Measurements from ENCODE around the gene DCUN1D5.
"Not testable (repeated sequence)": the region's sequence is repeated elsewhere in the genome, so short reads cannot be mapped to it uniquely, and the experiment has no call there.

The DCUN1D5 gene

DNA sequence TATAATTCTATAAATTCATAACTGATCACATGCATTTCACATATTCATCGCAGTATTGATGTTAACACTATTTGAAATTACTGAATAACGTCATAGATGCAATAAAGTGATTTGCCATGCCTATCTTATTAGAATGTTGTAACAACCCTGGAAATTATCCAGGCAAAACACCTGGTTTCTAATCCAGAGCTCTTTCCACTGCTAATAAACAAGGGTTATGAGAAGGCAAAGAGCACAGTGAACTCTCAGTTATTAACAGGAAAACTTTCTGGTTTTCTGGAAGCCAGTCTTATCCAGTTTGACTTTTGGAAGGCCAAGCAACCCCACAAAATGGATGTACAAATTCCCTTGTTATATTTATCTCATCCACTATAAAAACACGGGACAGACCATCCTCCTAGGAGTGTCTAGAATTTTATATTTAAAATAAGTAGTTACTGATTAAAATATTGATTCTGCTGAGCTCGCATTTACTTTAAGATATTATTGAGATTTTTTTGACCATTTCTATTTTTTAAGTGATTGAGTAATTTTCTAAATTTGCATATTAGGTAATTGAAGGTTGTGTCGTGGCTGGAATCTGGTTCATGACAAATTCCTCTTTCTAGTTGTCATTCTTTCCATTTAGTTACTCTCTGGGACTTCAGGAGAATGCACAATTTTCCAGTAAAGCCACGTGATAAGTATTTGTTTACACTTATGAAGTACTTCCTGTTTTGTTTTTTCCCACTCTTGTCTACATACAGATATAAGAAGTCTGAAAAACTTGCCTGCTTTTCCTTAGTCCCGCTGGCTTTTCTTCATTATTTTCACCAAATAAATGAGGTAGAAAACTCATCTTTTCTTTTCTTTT is 47.9 kb downstream of the DCUN1D5 start:
- no peak for ATAC-seq (ENCODE audit: low read depth)
- H3K9me3 Mint-ChIP-seq, result no peaks in the 10 kb centered on the region
- no peaks in the 10 kb centered on the region for H3K4me1 Mint-ChIP-seq
- H3K4me3 Mint-ChIP-seq, result no peak overlapping the region
- H3K27me3 Mint-ChIP-seq, result peaks cover 2% of the 10 kb centered on the region
- H3K36me3 Mint-ChIP-seq, result no peaks in the 10 kb centered on the region
- no peak overlapping the region for H3K27ac Mint-ChIP-seq
- no peak for DNase-seq (ENCODE audit: low spot score in 2 of 2)

- Mint-ChIP-seq H3K9me3 (no peaks in the 10 kb centered on the region), H3K36me3 (no peaks in the 10 kb centered on the region), H3K4me1 (no peaks in the 10 kb centered on the region), H3K4me3 (no peak overlapping the region), H3K27me3 (peaks cover 2% of the 10 kb centered on the region), H3K27ac (no peak overlapping the region)
- ATAC-seq (ENCODE audit: low read depth), result no peak
- DNase-seq (ENCODE audit: low spot score in 2 of 2), result no peak
Observed at GRCh38 chr11:103042161-103042560, 49.8 kb downstream of the DCUN1D5 start.

DNA sequence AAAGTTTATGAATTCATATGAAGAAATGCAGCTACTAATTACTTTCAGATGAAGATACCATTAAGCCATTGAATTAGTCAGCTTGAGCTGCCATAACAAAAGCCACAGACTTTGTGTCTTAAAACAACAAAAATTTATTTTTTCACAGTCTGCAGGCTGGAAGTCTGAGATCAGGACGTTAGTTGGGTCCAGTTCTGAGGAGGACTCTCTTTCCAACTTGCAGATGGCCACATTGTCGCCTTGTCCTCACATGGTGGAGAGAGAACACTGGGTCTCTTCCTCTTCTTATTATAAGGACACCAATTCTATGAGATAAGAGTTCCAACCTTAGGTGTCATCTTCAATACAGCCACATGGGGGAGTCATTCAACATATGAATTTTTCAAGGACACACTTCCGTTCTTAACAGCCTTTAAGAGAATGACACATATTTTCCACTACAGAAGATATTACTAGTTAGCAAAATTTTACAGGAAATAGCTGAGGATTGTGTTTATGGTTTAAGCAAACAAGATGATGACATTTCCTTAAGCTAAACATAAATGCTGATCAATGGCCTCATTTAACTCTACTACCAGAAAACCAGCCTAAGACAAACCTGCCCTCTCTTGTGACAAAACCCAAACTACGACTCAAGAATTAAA is 56.0 kb downstream of the DCUN1D5 start:
- Mint-ChIP-seq H3K4me1 (peaks cover 4% of the 10 kb centered on the region), H3K27ac (no peak overlapping the region), H3K4me3 (no peak overlapping the region), H3K27me3 (no peaks in the 10 kb centered on the region), H3K9me3 (no peaks in the 10 kb centered on the region), H3K36me3 (no peaks in the 10 kb centered on the region)
- peak; percentile 69 for ATAC-seq (ENCODE audit: low read depth)
- peak; percentile 13 to 41 for DNase-seq (ENCODE audit: low spot score in 2 of 2)

DNA sequence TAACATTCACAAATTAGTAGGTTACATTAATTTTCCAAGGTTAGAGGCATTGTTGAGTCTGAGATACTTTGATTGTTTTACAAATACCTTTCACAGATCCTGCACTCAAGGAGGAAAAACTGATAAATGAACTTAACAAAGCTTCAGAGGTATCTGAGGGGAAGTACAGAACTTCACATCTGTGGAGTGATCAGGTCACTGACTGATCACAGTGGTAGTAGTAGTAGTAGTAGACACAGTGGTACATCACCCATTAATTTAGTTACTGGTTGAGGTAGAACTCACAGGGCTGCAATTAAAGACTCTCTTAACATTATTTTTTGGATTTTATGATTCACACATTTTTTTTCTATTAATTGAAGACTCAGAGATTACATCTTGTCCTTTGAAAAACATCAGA is 56.7 kb downstream of the DCUN1D5 start:
- Mint-ChIP-seq H3K27ac (no peak overlapping the region), H3K9me3 (no peaks in the 10 kb centered on the region), H3K4me3 (no peak overlapping the region), H3K36me3 (no peaks in the 10 kb centered on the region), H3K27me3 (no peaks in the 10 kb centered on the region), H3K4me1 (peaks cover 4% of the 10 kb centered on the region)
- ATAC-seq (ENCODE audit: low read depth) (no peak), DNase-seq (ENCODE audit: low spot score in 2 of 2) (no peak)

- no peaks in the 10 kb centered on the region for H3K9me3 Mint-ChIP-seq
- DNase-seq (ENCODE audit: low spot score in 2 of 2) (no peak), ATAC-seq (ENCODE audit: low read depth) (no peak)
- H3K4me1 Mint-ChIP-seq, result peaks cover 4% of the 10 kb centered on the region
- H3K4me3 Mint-ChIP-seq, result no peak overlapping the region
- no peaks in the 10 kb centered on the region for H3K36me3 Mint-ChIP-seq
- no peak overlapping the region for H3K27ac Mint-ChIP-seq
- H3K27me3 Mint-ChIP-seq, result peaks cover 6% of the 10 kb centered on the region
Observed at GRCh38 chr11:103031834-103032233, 60.1 kb downstream of the DCUN1D5 start.

GRCh38 chr11:103029401-103029800 is 62.6 kb downstream of the DCUN1D5 start:
- H3K27me3 Mint-ChIP-seq, result peaks cover 6% of the 10 kb centered on the region
- H3K27ac Mint-ChIP-seq, result no peak overlapping the region
- no peak overlapping the region for H3K4me3 Mint-ChIP-seq
- H3K9me3 Mint-ChIP-seq, result no peaks in the 10 kb centered on the region
- no peaks in the 10 kb centered on the region for H3K36me3 Mint-ChIP-seq
- no peak for ATAC-seq (ENCODE audit: low read depth)
- no peak for DNase-seq (ENCODE audit: low spot score in 2 of 2)
- no peaks in the 10 kb centered on the region for H3K4me1 Mint-ChIP-seq

DNA sequence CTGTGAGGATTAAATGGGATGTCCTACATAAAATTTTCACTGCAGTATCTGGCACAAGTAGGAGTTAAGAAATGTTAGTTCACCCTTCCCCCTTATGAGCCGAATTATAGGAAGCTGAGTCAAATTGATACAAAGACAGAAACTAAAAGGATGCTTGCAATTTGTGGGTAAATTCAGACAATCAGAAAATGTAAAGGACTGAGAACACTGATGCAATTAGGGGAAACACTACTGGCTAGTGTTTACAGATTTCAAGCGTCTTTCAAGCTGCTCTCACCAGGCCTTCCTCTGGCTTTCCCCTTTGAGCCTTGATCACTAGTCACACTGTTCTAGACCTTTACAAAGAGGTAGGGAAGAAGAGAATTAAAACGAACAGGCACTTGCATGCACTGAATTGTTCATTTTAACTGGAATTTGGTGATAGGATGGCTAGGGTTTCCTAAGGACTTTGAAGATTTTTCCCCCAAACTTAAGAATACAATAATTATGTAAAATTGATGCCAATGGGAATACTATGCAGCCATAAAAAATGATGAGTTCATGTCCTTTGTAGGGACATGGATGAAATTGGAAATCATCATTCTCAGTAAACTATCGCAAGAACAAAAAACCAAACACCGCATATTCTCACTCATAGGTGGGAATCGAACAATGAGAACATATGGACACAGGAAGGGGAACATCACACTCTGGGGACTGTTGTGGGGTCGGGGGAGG is 63.5 kb downstream of the DCUN1D5 start:
- not testable (repeated sequence) for DNase-seq (ENCODE audit: low spot score in 2 of 2); H3K27me3 Mint-ChIP-seq; ATAC-seq (ENCODE audit: low read depth); H3K36me3 Mint-ChIP-seq; H3K9me3 Mint-ChIP-seq; H3K27ac Mint-ChIP-seq; H3K4me1 Mint-ChIP-seq; H3K4me3 Mint-ChIP-seq

- Mint-ChIP-seq H3K4me1 (no peaks in the 10 kb centered on the region), H3K9me3 (peaks cover 2% of the 10 kb centered on the region), H3K27me3 (peaks cover 4% of the 10 kb centered on the region), H3K4me3 (no peak overlapping the region), H3K36me3 (no peaks in the 10 kb centered on the region), H3K27ac (no peak overlapping the region)
- DNase-seq (ENCODE audit: low spot score in 2 of 2) (no peak), ATAC-seq (ENCODE audit: low read depth) (no peak)
Observed at GRCh38 chr11:103024086-103024485, 67.9 kb downstream of the DCUN1D5 start.

GRCh38 chr11:103016031-103016430 is 75.9 kb downstream of the DCUN1D5 start:
- ATAC-seq (ENCODE audit: low read depth) (no peak), DNase-seq (ENCODE audit: low spot score in 2 of 2) (no peak)
- H3K4me1 Mint-ChIP-seq, result no peaks in the 10 kb centered on the region
- H3K27me3 Mint-ChIP-seq, result peaks cover 8% of the 10 kb centered on the region
- no peak overlapping the region for H3K4me3 Mint-ChIP-seq
- peaks cover 2% of the 10 kb centered on the region for H3K9me3 Mint-ChIP-seq
- H3K27ac Mint-ChIP-seq, result no peak overlapping the region
- no peaks in the 10 kb centered on the region for H3K36me3 Mint-ChIP-seq

DNA sequence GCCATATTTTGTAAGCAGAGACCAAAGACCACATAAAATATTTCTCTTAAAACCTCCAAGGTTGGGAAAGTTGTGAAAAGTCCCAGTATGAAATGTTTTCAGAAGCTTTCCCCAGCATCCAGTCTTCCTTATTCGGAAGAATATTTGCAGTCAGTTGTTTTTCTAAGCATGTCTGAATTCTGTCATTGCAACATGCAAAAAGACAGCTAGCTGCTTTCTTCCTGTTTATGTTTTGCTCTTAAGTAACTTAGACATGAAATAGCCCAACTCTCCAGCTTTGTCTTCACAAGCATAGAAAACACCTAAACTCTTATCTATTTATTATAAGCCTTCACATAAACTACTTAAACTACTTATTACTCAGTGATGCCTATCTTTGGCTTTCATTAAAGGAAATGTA is 78.5 kb downstream of the DCUN1D5 start:
- Mint-ChIP-seq H3K36me3 (no peaks in the 10 kb centered on the region), H3K27ac (no peak overlapping the region), H3K27me3 (peaks cover 8% of the 10 kb centered on the region), H3K4me1 (no peaks in the 10 kb centered on the region), H3K4me3 (no peak overlapping the region), H3K9me3 (peaks cover 7% of the 10 kb centered on the region)
- no peak for DNase-seq (ENCODE audit: low spot score in 2 of 2)
- ATAC-seq (ENCODE audit: low read depth), result no peak
